ENCODE results near the gene USP22. TPM values are rescaled to one million over a fixed set of nuclear protein-coding genes. Genes with fewer than 3 reads are reported as not detected.
"Not testable (repeated sequence)": the region's sequence is repeated elsewhere in the genome, so short reads cannot be mapped to it uniquely, and the experiment has no call there.

The USP22 gene
- total RNA-seq, 1 experiment from 2014 or later = 157 TPM

GRCh38 chr17:20983359-20983637, 59.5 kb downstream of the USP22 start:
- DNase-seq (ENCODE audit: unreplicated experiment) = no peak
- no peak overlapping the region for H3K27ac Mint-ChIP-seq (ENCODE audit: low read depth, unreplicated experiment)
- H3K36me3 Mint-ChIP-seq (ENCODE audit: insufficient read depth, unreplicated experiment) = peaks cover 7% of the 10 kb centered on the region
- H3K4me1 Mint-ChIP-seq (ENCODE audit: insufficient read depth, unreplicated experiment) = no peaks in the 10 kb centered on the region
- intact Hi-C loops (cut with micrococcal nuclease) = no loop called here
- H3K9me3 Mint-ChIP-seq (ENCODE audit: unreplicated experiment) = no peaks in the 10 kb centered on the region
- peaks cover 43% of the 10 kb centered on the region for H3K27me3 Mint-ChIP-seq (ENCODE audit: insufficient read depth, unreplicated experiment)
- POLR2A ChIA-PET = no interaction called here
- TF ChIP-seq, protein P1, sequence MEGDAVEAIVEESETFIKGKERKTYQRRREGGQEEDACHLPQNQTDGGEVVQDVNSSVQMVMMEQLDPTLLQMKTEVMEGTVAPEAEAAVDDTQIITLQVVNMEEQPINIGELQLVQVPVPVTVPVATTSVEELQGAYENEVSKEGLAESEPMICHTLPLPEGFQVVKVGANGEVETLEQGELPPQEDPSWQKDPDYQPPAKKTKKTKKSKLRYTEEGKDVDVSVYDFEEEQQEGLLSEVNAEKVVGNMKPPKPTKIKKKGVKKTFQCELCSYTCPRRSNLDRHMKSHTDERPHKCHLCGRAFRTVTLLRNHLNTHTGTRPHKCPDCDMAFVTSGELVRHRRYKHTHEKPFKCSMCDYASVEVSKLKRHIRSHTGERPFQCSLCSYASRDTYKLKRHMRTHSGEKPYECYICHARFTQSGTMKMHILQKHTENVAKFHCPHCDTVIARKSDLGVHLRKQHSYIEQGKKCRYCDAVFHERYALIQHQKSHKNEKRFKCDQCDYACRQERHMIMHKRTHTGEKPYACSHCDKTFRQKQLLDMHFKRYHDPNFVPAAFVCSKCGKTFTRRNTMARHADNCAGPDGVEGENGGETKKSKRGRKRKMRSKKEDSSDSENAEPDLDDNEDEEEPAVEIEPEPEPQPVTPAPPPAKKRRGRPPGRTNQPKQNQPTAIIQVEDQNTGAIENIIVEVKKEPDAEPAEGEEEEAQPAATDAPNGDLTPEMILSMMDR (IDR thresholded peaks at IDR 0.05; ENCODE audit: unreplicated experiment) = no peak
- H3K4me3 Mint-ChIP-seq (ENCODE audit: unreplicated experiment) = no peak overlapping the region
- CTCF ChIA-PET = interaction anchor here (0.6 kb wide), 1 partner anchor 31 kb away, joined by 6 read pairs; no protein-coding TSS in a partner anchor
- no TSS peak for BruUV-seq (replicated peaks)

DNA sequence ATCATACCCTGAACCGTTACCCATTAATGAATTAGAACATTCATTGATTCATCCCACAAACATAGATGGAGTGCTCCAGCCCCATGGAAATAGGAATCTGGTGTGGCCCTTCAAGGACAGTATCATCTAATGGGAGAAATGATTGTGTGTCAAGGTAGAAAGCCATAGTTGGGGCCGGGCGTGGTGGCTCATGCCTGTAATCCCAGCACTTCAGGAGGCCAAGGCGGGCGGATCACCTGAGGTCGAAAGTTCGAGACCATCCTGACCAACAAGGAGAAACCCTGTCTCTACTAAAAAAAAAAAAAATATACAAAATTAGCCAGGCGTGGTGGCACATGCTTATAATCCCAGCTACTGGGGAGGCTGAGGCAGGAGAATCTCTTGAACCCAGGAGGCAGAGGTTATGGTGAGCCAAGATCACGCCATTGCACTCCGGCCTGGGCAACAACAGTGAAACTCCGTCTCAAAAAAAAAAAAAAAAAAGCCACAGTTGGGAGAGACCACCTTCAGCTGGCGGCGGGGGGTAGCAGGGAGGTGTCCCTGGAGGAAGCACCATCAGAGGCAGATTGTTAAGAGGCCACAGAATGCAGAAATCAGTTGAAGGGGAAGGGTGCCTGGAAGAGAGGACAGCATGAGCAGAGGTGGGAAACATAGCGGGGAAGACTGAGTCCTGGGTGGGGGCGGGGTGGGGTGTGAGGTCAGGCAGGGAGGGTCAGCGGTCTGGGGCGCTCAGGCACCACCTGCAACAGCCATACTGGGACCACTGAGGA, 60.0 kb downstream of the USP22 start:
- BruUV-seq (replicated peaks) = no TSS peak
- Mint-ChIP-seq H3K4me1 (ENCODE audit: insufficient read depth, unreplicated experiment) (no peaks in the 10 kb centered on the region), H3K27ac (ENCODE audit: low read depth, unreplicated experiment) (no peak overlapping the region), H3K27me3 (ENCODE audit: insufficient read depth, unreplicated experiment) (peaks cover 45% of the 10 kb centered on the region), H3K9me3 (ENCODE audit: unreplicated experiment) (no peaks in the 10 kb centered on the region), H3K4me3 (ENCODE audit: unreplicated experiment) (no peak overlapping the region), H3K36me3 (ENCODE audit: insufficient read depth, unreplicated experiment) (peaks cover 7% of the 10 kb centered on the region)
- DNase-seq (ENCODE audit: unreplicated experiment) = no peak
- ChIA-PET POLR2A (interaction anchor here (0.6 kb wide), 1 partner anchor 908 kb away, joined by 3 read pairs; no protein-coding TSS in a partner anchor), CTCF (interaction anchor here (0.6 to 1.0 kb wide), 2 partner anchors 11 to 30 kb away, joined by 6 read pairs; no protein-coding TSS in a partner anchor)
- TF ChIP-seq, protein P1 (IDR thresholded peaks at IDR 0.05; ENCODE audit: unreplicated experiment) = no peak
- intact Hi-C loops (cut with micrococcal nuclease) = no loop called here

DNA sequence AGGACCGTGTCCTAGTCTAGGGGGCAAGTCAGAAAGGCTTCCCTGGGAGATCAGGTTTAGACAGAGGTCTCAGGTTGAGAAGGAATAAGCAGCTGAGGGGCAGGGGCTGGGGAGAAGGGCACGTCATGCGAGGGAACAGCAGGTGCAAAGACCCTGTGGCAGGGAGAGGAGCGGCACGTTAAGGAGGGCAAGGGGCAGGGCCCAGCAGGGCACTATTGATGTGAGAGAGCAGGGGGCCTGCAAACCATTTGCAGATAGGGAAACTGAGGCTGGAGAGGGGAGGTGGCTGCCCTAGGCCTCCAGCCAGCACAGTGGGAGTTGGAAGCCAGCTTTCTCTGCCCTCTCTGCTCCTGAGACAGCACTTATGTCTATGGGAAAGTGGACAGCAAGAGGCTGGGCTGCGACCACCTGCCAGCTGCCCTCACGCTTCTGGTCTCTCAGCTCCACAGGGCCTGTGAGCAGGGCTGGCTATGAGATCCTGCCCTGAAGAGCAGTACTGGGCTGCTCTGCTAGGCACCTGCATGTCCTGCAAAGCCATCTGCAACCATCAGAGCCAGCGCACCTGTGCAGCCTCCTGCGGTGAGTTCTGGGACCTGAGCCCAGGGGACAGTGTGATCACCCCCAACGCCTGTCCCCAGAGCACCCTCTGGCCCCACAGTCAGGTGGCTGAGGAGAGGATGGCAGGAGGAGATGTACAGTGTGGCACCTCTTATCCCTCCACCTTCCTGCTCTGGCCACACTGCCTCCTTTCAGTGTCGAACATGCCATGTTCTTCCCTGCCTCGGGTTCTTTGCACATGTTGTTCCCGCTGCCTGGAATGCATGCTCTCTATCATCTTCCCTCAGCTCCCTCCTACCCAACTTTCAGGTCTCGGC, 61.5 kb downstream of the USP22 start:
- Mint-ChIP-seq H3K4me3 (ENCODE audit: unreplicated experiment) (no peak overlapping the region), H3K27ac (ENCODE audit: low read depth, unreplicated experiment) (no peak overlapping the region), H3K27me3 (ENCODE audit: insufficient read depth, unreplicated experiment) (peaks cover 45% of the 10 kb centered on the region), H3K36me3 (ENCODE audit: insufficient read depth, unreplicated experiment) (peaks cover 7% of the 10 kb centered on the region), H3K9me3 (ENCODE audit: unreplicated experiment) (no peaks in the 10 kb centered on the region), H3K4me1 (ENCODE audit: insufficient read depth, unreplicated experiment) (peaks cover under 1% of the 10 kb centered on the region)
- TF ChIP-seq, protein P1 (IDR thresholded peaks at IDR 0.05; ENCODE audit: unreplicated experiment) = no peak
- DNase-seq (ENCODE audit: unreplicated experiment) = no peak
- no TSS peak for BruUV-seq (replicated peaks)
- POLR2A ChIA-PET = no interaction called here
- intact Hi-C loops (cut with micrococcal nuclease) = no loop called here
- CTCF ChIA-PET = interaction anchor here (0.6 to 2.3 kb wide), 4 partner anchors 9 to 126 kb away, joined by 3 to 7 read pairs (median 3); no protein-coding TSS in a partner anchor

- Mint-ChIP-seq H3K4me3 (ENCODE audit: unreplicated experiment) (no peak overlapping the region), H3K36me3 (ENCODE audit: insufficient read depth, unreplicated experiment) (peaks cover 7% of the 10 kb centered on the region), H3K4me1 (ENCODE audit: insufficient read depth, unreplicated experiment) (peaks cover 6% of the 10 kb centered on the region), H3K27me3 (ENCODE audit: insufficient read depth, unreplicated experiment) (peaks cover 45% of the 10 kb centered on the region), H3K27ac (ENCODE audit: low read depth, unreplicated experiment) (no peak overlapping the region), H3K9me3 (ENCODE audit: unreplicated experiment) (no peaks in the 10 kb centered on the region)
- TF ChIP-seq, protein P1 (IDR thresholded peaks at IDR 0.05; ENCODE audit: unreplicated experiment) = no peak
- BruUV-seq (replicated peaks) = no TSS peak
- no peak for DNase-seq (ENCODE audit: unreplicated experiment)
- CTCF ChIA-PET = interaction anchor here (1.2 to 2.3 kb wide), 2 partner anchors 11 to 36 kb away, joined by 3 to 7 read pairs; no protein-coding TSS in a partner anchor
- POLR2A ChIA-PET = no interaction called here
- intact Hi-C loops (cut with micrococcal nuclease) = no loop called here
Observed at GRCh38 chr17:20979792-20980083, 63.1 kb downstream of the USP22 start.

DNA sequence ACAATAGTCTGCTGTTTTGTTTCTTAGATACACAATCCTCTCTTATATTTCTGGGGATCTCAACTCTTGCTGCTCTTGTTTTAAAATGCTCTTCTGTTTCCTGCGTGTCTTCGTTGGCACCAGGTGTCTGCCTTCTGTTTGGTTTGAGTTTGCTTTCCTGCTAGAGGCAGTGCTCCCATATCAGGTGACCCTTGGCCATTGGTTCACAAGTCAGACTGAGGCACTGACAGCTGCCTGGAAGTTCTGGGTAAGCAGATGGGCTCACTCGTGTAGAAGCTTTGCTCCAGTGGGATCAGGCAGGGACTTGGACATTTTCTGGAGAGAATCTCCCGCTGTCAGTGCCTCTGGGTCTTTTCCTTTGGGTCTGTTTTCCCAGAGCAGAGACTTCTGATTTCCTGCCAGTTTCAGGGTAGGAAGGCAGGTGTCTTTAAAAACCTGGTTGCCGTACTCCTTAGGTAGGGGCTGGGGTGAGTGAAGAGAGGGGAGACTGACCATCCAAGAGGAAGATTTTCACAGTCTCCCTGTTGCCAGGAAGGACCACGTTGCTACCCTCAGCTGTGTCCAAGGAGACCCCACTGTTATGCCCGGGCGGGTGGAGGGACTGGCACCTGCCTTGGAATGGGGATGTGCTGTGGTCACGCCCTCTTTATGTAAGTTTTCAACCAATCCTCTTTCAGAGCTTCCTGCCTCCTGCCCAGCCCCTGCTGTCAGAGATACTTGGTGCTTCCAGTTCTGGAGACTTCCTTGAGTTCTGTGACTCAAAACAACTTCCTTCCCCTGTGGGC, 63.6 kb downstream of the USP22 start:
- H3K9me3 Mint-ChIP-seq (ENCODE audit: unreplicated experiment); H3K4me3 Mint-ChIP-seq (ENCODE audit: unreplicated experiment); H3K4me1 Mint-ChIP-seq (ENCODE audit: insufficient read depth, unreplicated experiment); POLR2A ChIA-PET; DNase-seq (ENCODE audit: unreplicated experiment); BruUV-seq (replicated peaks); H3K36me3 Mint-ChIP-seq (ENCODE audit: insufficient read depth, unreplicated experiment); intact Hi-C loops (cut with micrococcal nuclease); H3K27ac Mint-ChIP-seq (ENCODE audit: low read depth, unreplicated experiment): not testable (repeated sequence)
- peaks cover 45% of the 10 kb centered on the region for H3K27me3 Mint-ChIP-seq (ENCODE audit: insufficient read depth, unreplicated experiment)
- CTCF ChIA-PET = interaction anchor here (0.6 to 2.3 kb wide), 4 partner anchors 11 to 36 kb away, joined by 3 to 7 read pairs (median 3); no protein-coding TSS in a partner anchor

Measured in MCF 10A (cell line).